Pancreas (tissue), 10 donors: ENCODE measurements around the gene CNPY4. TPM values are rescaled to one million over a fixed set of nuclear protein-coding genes. Genes with fewer than 3 reads are reported as not detected.

Source experiments
- ATAC-seq, 4 donors: fragments of 200-7000 bp; cut with Tn5 transposase; one replicate each; pipeline versions ENCODE4 v1.8.0 to v1.9.1; 2020; ENCODE audit warnings: mild to moderate bottlenecking in 4 of 4, moderate library complexity in 4 of 4
- DNase-seq, 6 donors: peaks; one replicate each; pipeline ENCODE4 v3.0.0-alpha.2; 2020
- FAIRE-seq: peaks from 2 replicates; lab custom pipeline; 2012; peaks lifted over from hg19 to GRCh38; lab: Jason Lieb, UNC
- H3K27ac ChIP-seq, 4 donors: fragments of 200-600 bp; sonication (generic); 1 replicate in 3 of 4; 2 replicates in 1 of 4; pipeline versions ENCODE4 v1.5.0 to v1.8.0; 2020
- H3K27me3 ChIP-seq, 4 donors: fragments of 200-600 bp; one replicate each; pipeline ENCODE4 v1.8.0; 2021
- H3K36me3 ChIP-seq, 3 donors: fragments of 200-600 bp; sonication (generic) in 1 of 3; one replicate each; pipeline versions ENCODE4 v1.5.0 to v1.8.0; 2020 to 2021
- H3K4me1 ChIP-seq, 3 donors: fragments of 200-600 bp; one replicate each; pipeline ENCODE4 v1.8.0; 2021
- H3K4me3 ChIP-seq, 4 donors: fragments of 200-600 bp; sonication (generic) in 2 of 4; one replicate each; pipeline versions ENCODE4 v1.5.0 to v1.8.0; 2020 to 2021
- H3K9me3 ChIP-seq, 4 donors: fragments of 200-600 bp; one replicate each; pipeline ENCODE4 v1.8.0; 2021
- CTCF ChIP-seq, 4 donors: fragments of 200-600 bp; sonication (generic) in 3 of 4; IDR thresholded peaks; one replicate each; pipeline versions ENCODE4 v1.5.0 to v1.8.0; 2021; ENCODE audit warnings: antibody characterized with exemption in 4 of 4
- WGBS, 2 donors: extraction: QIAGEN DNeasy Blood & Tissue Kit; methylation state at CpG; one replicate each; pipeline ENCODE4 v1.1.7; 2013; 5-methylcytosine and 5-hydroxymethylcytosine counted together
- intact Hi-C, 3 donors: fragments of 100-400 bp; cut with DNase I; formaldehyde crosslinking; loops; one replicate each; pipeline versions ENCODE4 v1.11.1 to v1.14.2; 2022
- polyA plus RNA-seq, 2 donors: library from polyadenylated mRNA; stranded (reverse); fragments of 200-250 nt; gene quantifications; one replicate each; pipeline ENCODE4 v1.2.3, GENCODE V29; 2013
- total RNA-seq, 6 donors: library from RNA; stranded (reverse); fragmentation: NEBNext Ultra II Directional in 4 of 6; extraction: Animal tissue kit (Norgen Biotek cat#: 25700) in 4 of 6; gene quantifications; one replicate each; pipeline versions ENCODE4 v1.2.1 to v1.2.4, GENCODE V29; 2021 to 2023
- donor health status: healthy with polysubstance abuse.
- donor health status: DM: no; HTN: no; CAD: no; lungs with moderate emphysema.
- donor health status: DM: no; HTN: no; CAD: no.
- donor health status: control.
- donor health status: control.
- donor health status: Bipolar disorder and iron deficiency.
- donor health status: DM: yes; HTN: yes; CAD: no.
- donor health status: DM: no; HTN: no; CAD: no.
- donor health status: DM: no; HTN: no; CAD: no.
- donor health status: DM: yes; HTN: yes; CAD: no.

Gene CNPY4
- total and polyA plus RNA-seq, 8 donors: 1.8 to 10.8 (median 3.8) TPM

- no peaks in the 10 kb centered on the region for H3K27me3 ChIP-seq
- intact Hi-C loops: no loop called here
- no peak for TF ChIP-seq CTCF (IDR thresholded peaks at IDR 0.05)
- no peak overlapping the region for H3K4me3 ChIP-seq
- ATAC-seq (no peak), DNase-seq (no peak), FAIRE-seq (no peak)
- WGBS, 2 donors: 51 to 53% methylated on average over 1 of the region's 1 CpG
- H3K9me3 ChIP-seq: no peaks in the 10 kb centered on the region
- peaks cover 0 to 8% (median 2%) of the 10 kb centered on the region in 3 donors for H3K4me1 ChIP-seq
- no peak overlapping the region for H3K27ac ChIP-seq
- H3K36me3 ChIP-seq: no peaks in the 10 kb centered on the region
Measured at GRCh38 chr7:100120733-100121036, 1.3 kb downstream of the CNPY4 start.

- DNase-seq: no peak
- Histone ChIP-seq H3K27ac (no peak overlapping the region), H3K27me3 (no peaks in the 10 kb centered on the region), H3K4me1 (peaks cover 0 to 11% (median 8%) of the 10 kb centered on the region in 3 donors), H3K4me3 (no peak overlapping the region), H3K36me3 (no peaks in the 10 kb centered on the region), H3K9me3 (no peaks in the 10 kb centered on the region)
- no peak for ATAC-seq
- WGBS, 2 donors: 54 to 57% methylated on average over 13 of the region's 13 CpGs
- TF ChIP-seq CTCF (IDR thresholded peaks at IDR 0.05): no peak
- intact Hi-C loops: no loop called here
- FAIRE-seq: no peak
Measured at GRCh38 chr7:100122067-100122466, 2.6 kb downstream of the CNPY4 start.

GRCh38 chr7:100122568-100122967, 3.1 kb downstream of the CNPY4 start:
- intact Hi-C loops: no loop called here
- TF ChIP-seq CTCF (IDR thresholded peaks at IDR 0.05): no peak
- DNase-seq (no peak), ATAC-seq (no peak), FAIRE-seq (no peak)
- no peak overlapping the region for H3K4me3 ChIP-seq
- no peaks in the 10 kb centered on the region for H3K36me3 ChIP-seq
- no peaks in the 10 kb centered on the region for H3K9me3 ChIP-seq
- H3K27ac ChIP-seq: no peak overlapping the region
- no peaks in the 10 kb centered on the region for H3K27me3 ChIP-seq
- peaks cover 0 to 11% (median 8%) of the 10 kb centered on the region in 3 donors for H3K4me1 ChIP-seq
- WGBS, 2 donors: 95 to 100% methylated on average over 1 of the region's 1 CpG

- Histone ChIP-seq H3K4me1 (peaks cover 0 to 17% (median 8%) of the 10 kb centered on the region in 3 donors), H3K36me3 (no peaks in the 10 kb centered on the region), H3K9me3 (no peaks in the 10 kb centered on the region), H3K27me3 (no peaks in the 10 kb centered on the region), H3K27ac (no peak overlapping the region), H3K4me3 (no peak overlapping the region)
- ATAC-seq (no peak), DNase-seq (no peak), FAIRE-seq (no peak)
- TF ChIP-seq CTCF (IDR thresholded peaks at IDR 0.05): no peak
- WGBS, 2 donors: 81 to 87% methylated on average over 4 of the region's 4 CpGs
- intact Hi-C loops: no loop called here
Measured at GRCh38 chr7:100124301-100125230, 5.1 kb downstream of the CNPY4 start.
